Activated B cell treated with CpG ODN at 0.5 μM for 24 hours (primary cell): ENCODE data around the gene CTDSP2. TPM values are rescaled to one million over a fixed set of nuclear protein-coding genes. Genes with fewer than 3 reads are reported as not detected.
"Not testable (repeated sequence)": the region's sequence is repeated elsewhere in the genome, so short reads cannot be mapped to it uniquely, and the experiment has no call there.

Experiments used
- ATAC-seq: fragments of 200-7000 bp; cut with Tn5 transposase; one replicate; pipeline ENCODE4 v1.10.0; 2021; ENCODE audit warnings: low read depth, mild to moderate bottlenecking, moderate library complexity
- CTCF ChIA-PET: fragments of 350-600 bp; sonication (Branson Sonifier 250); formaldehyde crosslinking; loops from one replicate; lab custom pipeline; 2021; ENCODE audit warnings: antibody characterized with exemption; lab: Charles Lee
- POLR2A ChIA-PET: fragments of 350-600 bp; sonication (Branson Sonifier 250); formaldehyde crosslinking; loops from one replicate; lab custom pipeline; 2021; ENCODE audit warnings: antibody characterized with exemption; lab: Charles Lee
- DNase-seq: peaks from one replicate; pipeline ENCODE4 v3.0.0; 2022
- H3K27ac Mint-ChIP-seq: one replicate; pipeline ENCODE4 v1.8.0; 2020; ENCODE audit warnings: mixed read lengths
- H3K27me3 Mint-ChIP-seq: one replicate; pipeline ENCODE4 v1.8.0; 2021; ENCODE audit warnings: mixed read lengths
- H3K36me3 Mint-ChIP-seq: one replicate; pipeline ENCODE4 v1.8.0; 2021; ENCODE audit warnings: low read depth, mixed read lengths
- H3K4me1 Mint-ChIP-seq: one replicate; pipeline ENCODE4 v1.8.0; 2021; ENCODE audit warnings: mixed read lengths
- H3K4me3 Mint-ChIP-seq: one replicate; pipeline ENCODE4 v1.8.0; 2020; ENCODE audit warnings: mild to moderate bottlenecking, mixed read lengths
- H3K9me3 Mint-ChIP-seq: one replicate; pipeline ENCODE4 v1.8.0; 2020; ENCODE audit warnings: mixed read lengths
- intact Hi-C: fragments of 100-400 bp; cut with micrococcal nuclease; formaldehyde crosslinking; loops from one replicate; pipeline ENCODE4 v1.15.1; 2024
- total RNA-seq: library from RNA; stranded (reverse); gene quantifications from 2 replicates; pipeline ENCODE4 v1.2.3, GENCODE V29; 2022
- TF ChIP-seq, protein P1 (sequence below): fragments of 200-600 bp; IDR thresholded peaks from one replicate; pipeline ENCODE4 v1.8.0; 2022; ENCODE audit warnings: antibody characterized with exemption, mild to moderate bottlenecking

Gene CTDSP2
- total RNA-seq, 1 donor from 2014 or later = 81.5 TPM

DNA sequence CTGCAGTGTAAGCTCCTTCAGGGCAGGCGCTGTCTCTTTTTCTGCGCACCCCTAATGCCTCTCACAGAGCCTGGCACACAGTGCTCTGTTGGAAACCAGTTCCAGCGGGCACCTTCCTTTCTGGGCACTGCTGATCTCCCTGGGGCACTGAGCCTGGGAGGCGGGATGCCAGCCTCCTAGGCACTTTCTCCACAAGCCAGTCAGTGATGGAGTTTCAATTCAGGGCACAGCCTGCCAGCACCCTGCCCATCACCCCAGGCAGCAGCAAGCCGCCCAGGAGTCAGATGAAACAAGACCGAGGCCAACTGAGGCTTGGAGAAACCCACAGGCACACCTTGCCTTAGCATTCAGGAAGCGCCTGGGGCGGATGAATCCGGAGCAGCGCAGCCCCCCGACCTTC lies 5.7 kb upstream of the CTDSP2 start:
- TF ChIP-seq, protein P1, sequence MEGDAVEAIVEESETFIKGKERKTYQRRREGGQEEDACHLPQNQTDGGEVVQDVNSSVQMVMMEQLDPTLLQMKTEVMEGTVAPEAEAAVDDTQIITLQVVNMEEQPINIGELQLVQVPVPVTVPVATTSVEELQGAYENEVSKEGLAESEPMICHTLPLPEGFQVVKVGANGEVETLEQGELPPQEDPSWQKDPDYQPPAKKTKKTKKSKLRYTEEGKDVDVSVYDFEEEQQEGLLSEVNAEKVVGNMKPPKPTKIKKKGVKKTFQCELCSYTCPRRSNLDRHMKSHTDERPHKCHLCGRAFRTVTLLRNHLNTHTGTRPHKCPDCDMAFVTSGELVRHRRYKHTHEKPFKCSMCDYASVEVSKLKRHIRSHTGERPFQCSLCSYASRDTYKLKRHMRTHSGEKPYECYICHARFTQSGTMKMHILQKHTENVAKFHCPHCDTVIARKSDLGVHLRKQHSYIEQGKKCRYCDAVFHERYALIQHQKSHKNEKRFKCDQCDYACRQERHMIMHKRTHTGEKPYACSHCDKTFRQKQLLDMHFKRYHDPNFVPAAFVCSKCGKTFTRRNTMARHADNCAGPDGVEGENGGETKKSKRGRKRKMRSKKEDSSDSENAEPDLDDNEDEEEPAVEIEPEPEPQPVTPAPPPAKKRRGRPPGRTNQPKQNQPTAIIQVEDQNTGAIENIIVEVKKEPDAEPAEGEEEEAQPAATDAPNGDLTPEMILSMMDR = no peak
- H3K4me3 Mint-ChIP-seq = no peak overlapping the region
- intact Hi-C loops = no loop called here
- H3K36me3 Mint-ChIP-seq = no peaks in the 10 kb centered on the region
- no peak for DNase-seq
- H3K4me1 Mint-ChIP-seq = peaks cover 29% of the 10 kb centered on the region
- POLR2A ChIA-PET = no interaction called here
- ATAC-seq = no peak
- CTCF ChIA-PET = interaction anchor here (1.4 kb wide), 1 partner anchor 43 kb away, joined by 3 read pairs; no protein-coding TSS in a partner anchor
- H3K27me3 Mint-ChIP-seq = peaks cover 17% of the 10 kb centered on the region
- no peak overlapping the region for H3K27ac Mint-ChIP-seq
- H3K9me3 Mint-ChIP-seq = no peaks in the 10 kb centered on the region

DNA sequence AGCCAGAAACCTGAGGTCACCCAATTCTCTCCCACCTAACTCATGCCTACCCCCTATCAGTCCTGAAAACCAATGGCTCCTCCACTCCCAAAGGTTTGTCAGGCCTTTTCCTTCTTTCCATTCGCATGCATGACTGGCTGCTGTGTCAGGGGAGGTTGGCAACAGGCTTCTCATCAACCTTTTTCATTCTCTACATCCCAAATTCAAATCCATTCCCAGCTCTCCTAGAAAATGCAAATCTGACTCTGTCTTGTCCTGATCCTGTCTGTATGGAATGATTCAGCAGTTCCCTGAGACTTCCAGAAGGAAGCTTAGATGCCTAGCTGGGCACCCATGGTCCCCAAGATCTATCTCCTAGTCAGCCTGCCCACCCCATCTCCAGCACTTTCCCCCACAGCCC lies 5.0 kb upstream of the CTDSP2 start:
- H3K4me3 Mint-ChIP-seq = no peak overlapping the region
- no peak overlapping the region for H3K27ac Mint-ChIP-seq
- POLR2A ChIA-PET = interaction anchor here (1.0 to 1.4 kb wide), 2 partner anchors 14 to 15 kb away, joined by 3 read pairs; no protein-coding TSS in a partner anchor

DNA sequence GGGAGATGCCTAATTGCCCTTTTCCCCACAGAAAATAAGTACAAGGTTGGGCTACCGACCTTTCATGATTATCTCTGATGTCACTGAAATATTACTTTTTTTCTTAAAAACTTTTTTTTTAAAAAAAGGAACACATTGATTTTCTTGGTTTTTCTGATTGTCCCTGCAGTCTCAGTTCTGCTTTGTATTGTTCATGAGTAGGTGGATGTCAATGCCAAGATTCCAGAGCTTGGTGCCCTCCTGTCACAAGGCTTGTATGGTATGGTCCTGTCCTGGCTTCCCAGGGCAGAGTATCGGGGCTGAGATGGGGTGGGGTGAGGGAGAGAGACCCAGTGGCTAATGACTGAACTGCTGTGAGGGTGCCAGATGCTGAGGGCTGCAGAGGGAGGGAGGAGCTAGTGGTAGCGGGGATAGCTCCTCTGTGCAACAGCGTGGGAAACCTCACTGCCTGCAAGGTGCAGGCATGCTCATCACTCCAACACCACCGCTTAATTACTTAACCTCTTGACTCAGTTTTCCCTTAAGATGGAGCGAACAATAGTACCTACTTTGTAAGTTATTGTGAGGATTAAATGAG lies 4.4 kb upstream of the CTDSP2 start:
- DNase-seq (no peak), ATAC-seq (peak; percentile 29)
- CTCF ChIA-PET = interaction anchor here (1.4 kb wide), 1 partner anchor 44 kb away, joined by 3 read pairs; no protein-coding TSS in a partner anchor
- H3K27ac Mint-ChIP-seq = no peak overlapping the region
- peak overlapping the region; percentile 13 for H3K4me3 Mint-ChIP-seq
- H3K36me3 Mint-ChIP-seq = no peaks in the 10 kb centered on the region
- intact Hi-C loops = no loop called here
- POLR2A ChIA-PET = interaction anchor here (1.0 to 1.4 kb wide), 2 partner anchors 14 to 15 kb away, joined by 3 read pairs; no protein-coding TSS in a partner anchor
- H3K4me1 Mint-ChIP-seq = peaks cover 32% of the 10 kb centered on the region
- TF ChIP-seq, protein P1 = no peak
- peaks cover 17% of the 10 kb centered on the region for H3K27me3 Mint-ChIP-seq
- no peaks in the 10 kb centered on the region for H3K9me3 Mint-ChIP-seq

More for the DNA sequence above, 5.0 kb upstream of the CTDSP2 start:
- CTCF ChIA-PET = interaction anchor here (1.4 kb wide), 1 partner anchor 43 kb away, joined by 3 read pairs; no protein-coding TSS in a partner anchor
- Mint-ChIP-seq H3K4me1 (peaks cover 32% of the 10 kb centered on the region), H3K27me3 (peaks cover 17% of the 10 kb centered on the region), H3K36me3 (no peaks in the 10 kb centered on the region), H3K9me3 (no peaks in the 10 kb centered on the region)
- intact Hi-C loops = no loop called here
- TF ChIP-seq, protein P1 = no peak
- DNase-seq = no peak
- no peak for ATAC-seq

DNA sequence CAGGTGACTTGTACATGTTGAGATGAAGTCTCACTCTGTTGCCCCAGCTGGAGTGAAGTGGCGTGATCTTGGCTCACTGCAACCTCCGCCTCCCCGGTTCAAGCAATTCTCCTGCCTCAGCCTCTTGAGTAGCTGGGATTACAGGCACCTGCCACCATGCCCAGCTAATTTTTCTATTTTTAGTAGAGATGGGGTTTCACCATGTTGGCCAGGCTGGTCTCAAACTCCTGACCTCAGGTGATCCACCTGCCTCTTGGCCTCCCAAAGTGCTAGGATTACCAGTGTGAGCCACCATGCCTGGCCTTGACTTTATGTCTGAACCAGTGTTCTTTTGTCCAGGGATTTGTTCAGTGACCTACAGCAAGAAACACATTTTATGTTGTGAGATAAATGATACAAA lies 2.9 kb upstream of the CTDSP2 start:
- POLR2A ChIA-PET, H3K36me3 Mint-ChIP-seq, H3K27ac Mint-ChIP-seq, CTCF ChIA-PET, ATAC-seq, H3K9me3 Mint-ChIP-seq, DNase-seq, H3K4me3 Mint-ChIP-seq: not testable (repeated sequence)
- Mint-ChIP-seq H3K4me1 (peaks cover 32% of the 10 kb centered on the region), H3K27me3 (peaks cover 15% of the 10 kb centered on the region)
- intact Hi-C loops = loop anchor here (5.0 kb wide), 1 partner anchor 372 kb away; the partner anchor contains the start of gene ARHGAP9

DNA sequence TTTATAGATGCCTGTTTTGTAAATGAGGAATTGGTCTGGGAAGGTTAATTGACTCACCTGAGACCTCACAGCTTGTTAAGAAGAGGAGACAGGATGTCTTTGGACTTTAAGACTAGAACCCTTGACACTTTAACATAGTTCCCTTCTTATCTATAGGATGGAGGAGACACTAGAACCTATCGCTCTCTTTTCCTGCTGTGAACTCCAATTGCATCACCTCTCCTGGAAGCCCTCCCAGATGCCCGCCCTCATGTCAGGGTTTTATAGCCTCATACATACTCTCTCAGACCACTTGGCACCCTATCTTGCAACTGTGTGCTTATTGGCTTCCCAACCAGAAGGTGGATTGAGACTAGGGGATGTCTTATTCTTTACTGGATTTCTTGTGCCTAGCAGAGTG lies 2.5 kb upstream of the CTDSP2 start:
- ChIA-PET CTCF (no interaction called here), POLR2A (no interaction called here)
- no peaks in the 10 kb centered on the region for H3K36me3 Mint-ChIP-seq
- H3K27me3 Mint-ChIP-seq = peaks cover 15% of the 10 kb centered on the region
- intact Hi-C loops = loop anchor here (5.0 kb wide), 1 partner anchor 372 kb away; the partner anchor contains the start of gene ARHGAP9
- no peak for DNase-seq
- TF ChIP-seq, protein P1 = no peak
- H3K9me3 Mint-ChIP-seq = no peaks in the 10 kb centered on the region
- H3K4me1 Mint-ChIP-seq = peaks cover 35% of the 10 kb centered on the region
- no peak for ATAC-seq
- no peak overlapping the region for H3K27ac Mint-ChIP-seq
- H3K4me3 Mint-ChIP-seq = no peak overlapping the region
